Astrocyte (in vitro differentiated cells and primary cell): Measurements from ENCODE around the gene CD63. TPM values are rescaled to one million over a fixed set of nuclear protein-coding genes. Genes with fewer than 3 reads are reported as not detected.
A peak's percentile ranks its signal among the peaks of the same experiment; 100 is the strongest.

Experiments used
- DNase-seq: peaks from one replicate; pipeline ENCODE4 v3.0.0-alpha.2; 2010; ENCODE audit warnings: low read depth
- FAIRE-seq: peaks from 2 replicates; lab custom pipeline; 2011; peaks lifted over from hg19 to GRCh38; lab: Jason Lieb, UNC
- H2AFZ ChIP-seq: 2 replicates; pipeline ENCODE4 v1.6.0; 2012; ENCODE audit warnings: low read depth, low read length, inconsistent platforms
- H3K27ac ChIP-seq: 2 replicates; pipeline ENCODE4 v1.5.1; 2011; ENCODE audit warnings: low read depth, low read length, inconsistent platforms
- H3K27me3 ChIP-seq: 2 replicates; pipeline ENCODE4 v1.6.0; 2011; ENCODE audit warnings: low read length, inconsistent platforms; ENCODE audit not compliant: insufficient read depth
- H3K36me3 ChIP-seq: 2 replicates; pipeline ENCODE4 v1.5.1; 2011; ENCODE audit warnings: low read length, inconsistent platforms; ENCODE audit not compliant: insufficient read depth
- H3K4me1 ChIP-seq: 2 replicates; pipeline ENCODE4 v1.5.1; 2011; ENCODE audit warnings: low read length, inconsistent platforms; ENCODE audit not compliant: insufficient read depth
- H3K4me2 ChIP-seq: 2 replicates; pipeline ENCODE4 v1.6.0; 2012; ENCODE audit warnings: low read length, inconsistent platforms
- H3K4me3 ChIP-seq: 2 replicates; pipeline ENCODE4 v1.5.1; 2011; ENCODE audit warnings: low read depth, mild to moderate bottlenecking, low read length, inconsistent platforms; ENCODE audit not compliant: insufficient read depth
- H3K79me2 ChIP-seq: 2 replicates; pipeline ENCODE4 v1.6.0; 2012; ENCODE audit warnings: mild to moderate bottlenecking, low read length, inconsistent platforms; ENCODE audit not compliant: insufficient read depth
- H3K9ac ChIP-seq: 2 replicates; pipeline ENCODE4 v1.6.0; 2012; ENCODE audit warnings: mild to moderate bottlenecking, low read length, inconsistent platforms
- H3K9me3 ChIP-seq: 2 replicates; pipeline ENCODE4 v1.5.1; 2012; ENCODE audit warnings: low read depth, mild to moderate bottlenecking, low read length, inconsistent platforms; ENCODE audit not compliant: insufficient read depth
- H4K20me1 ChIP-seq: 2 replicates; pipeline ENCODE4 v1.6.0; 2012; ENCODE audit warnings: low read length, inconsistent platforms; ENCODE audit not compliant: insufficient read depth
- H3K27ac Mint-ChIP-seq: one replicate; pipeline ENCODE4 v1.8.0; 2021; ENCODE audit warnings: mild to moderate bottlenecking, mixed read lengths; ENCODE audit not compliant: unreplicated experiment
- H3K27me3 Mint-ChIP-seq: one replicate; pipeline ENCODE4 v1.8.0; 2021; ENCODE audit warnings: low read depth, mixed read lengths; ENCODE audit not compliant: unreplicated experiment
- H3K36me3 Mint-ChIP-seq: one replicate; pipeline ENCODE4 v1.8.0; 2021; ENCODE audit warnings: low read depth, mixed read lengths; ENCODE audit not compliant: unreplicated experiment
- H3K4me1 Mint-ChIP-seq: one replicate; pipeline ENCODE4 v1.8.0; 2021; ENCODE audit warnings: low read depth, mixed read lengths; ENCODE audit not compliant: unreplicated experiment
- H3K4me3 Mint-ChIP-seq: one replicate; pipeline ENCODE4 v1.8.0; 2021; ENCODE audit warnings: mild to moderate bottlenecking, moderate library complexity, mixed read lengths; ENCODE audit not compliant: unreplicated experiment
- H3K9me3 Mint-ChIP-seq: one replicate; pipeline ENCODE4 v1.8.0; 2021; ENCODE audit warnings: mild to moderate bottlenecking, mixed read lengths; ENCODE audit not compliant: unreplicated experiment
- EZH2 ChIP-seq: IDR thresholded peaks from 2 replicates; pipeline ENCODE4 v1.6.1; 2012; ENCODE audit warnings: mild to moderate bottlenecking, low read length, inconsistent platforms; ENCODE audit not compliant: insufficient read depth
- total RNA-seq: library from RNA; stranded (reverse); gene quantifications from 2 replicates; pipeline ENCODE4 v1.2.1, GENCODE V29; 2021
- TF ChIP-seq, protein P1 (sequence below): IDR thresholded peaks from 2 replicates; pipeline ENCODE4 v1.5.1; 2011; ENCODE audit warnings: low read depth, mild to moderate bottlenecking, inconsistent platforms, low read length, moderate library complexity; ENCODE audit not compliant: insufficient read depth

Gene CD63
- total RNA-seq, 1 donor from 2014 or later, result 1,014 TPM

GRCh38 chr12:55711786-55712553, 16.8 kb downstream of the CD63 start:
- Mint-ChIP-seq H3K4me1 (peaks cover 21% of the 10 kb centered on the region), H3K9me3 (no peaks in the 10 kb centered on the region), H3K4me3 (no peak overlapping the region), H3K27me3 (peaks cover 33% of the 10 kb centered on the region), H3K27ac (peak overlapping the region; percentile 13), H3K36me3 (no peaks in the 10 kb centered on the region)
- Histone ChIP-seq H3K9ac (no peak overlapping the region), H4K20me1 (no peaks in the 10 kb centered on the region), H3K27me3 (peaks cover 3% of the 10 kb centered on the region), H2AFZ (no peak overlapping the region), H3K4me2 (no peak overlapping the region), H3K36me3 (no peaks in the 10 kb centered on the region), H3K27ac (no peak overlapping the region), H3K4me1 (peaks cover 33% of the 10 kb centered on the region), H3K79me2 (peaks cover under 1% of the 10 kb centered on the region), H3K4me3 (no peak overlapping the region), H3K9me3 (no peaks in the 10 kb centered on the region)
- DNase-seq (no peak), FAIRE-seq (no peak)
- TF ChIP-seq, protein P1, sequence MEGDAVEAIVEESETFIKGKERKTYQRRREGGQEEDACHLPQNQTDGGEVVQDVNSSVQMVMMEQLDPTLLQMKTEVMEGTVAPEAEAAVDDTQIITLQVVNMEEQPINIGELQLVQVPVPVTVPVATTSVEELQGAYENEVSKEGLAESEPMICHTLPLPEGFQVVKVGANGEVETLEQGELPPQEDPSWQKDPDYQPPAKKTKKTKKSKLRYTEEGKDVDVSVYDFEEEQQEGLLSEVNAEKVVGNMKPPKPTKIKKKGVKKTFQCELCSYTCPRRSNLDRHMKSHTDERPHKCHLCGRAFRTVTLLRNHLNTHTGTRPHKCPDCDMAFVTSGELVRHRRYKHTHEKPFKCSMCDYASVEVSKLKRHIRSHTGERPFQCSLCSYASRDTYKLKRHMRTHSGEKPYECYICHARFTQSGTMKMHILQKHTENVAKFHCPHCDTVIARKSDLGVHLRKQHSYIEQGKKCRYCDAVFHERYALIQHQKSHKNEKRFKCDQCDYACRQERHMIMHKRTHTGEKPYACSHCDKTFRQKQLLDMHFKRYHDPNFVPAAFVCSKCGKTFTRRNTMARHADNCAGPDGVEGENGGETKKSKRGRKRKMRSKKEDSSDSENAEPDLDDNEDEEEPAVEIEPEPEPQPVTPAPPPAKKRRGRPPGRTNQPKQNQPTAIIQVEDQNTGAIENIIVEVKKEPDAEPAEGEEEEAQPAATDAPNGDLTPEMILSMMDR, result no peak
- no peak for TF ChIP-seq EZH2

GRCh38 chr12:55708695-55709233, 20.0 kb downstream of the CD63 start:
- Histone ChIP-seq H3K4me3 (no peak overlapping the region), H3K4me2 (peak overlapping the region; percentile 90), H3K36me3 (no peaks in the 10 kb centered on the region), H2AFZ (peak overlapping the region; percentile 22), H3K27me3 (peaks cover 3% of the 10 kb centered on the region), H3K4me1 (peaks cover 22% of the 10 kb centered on the region), H3K9me3 (no peaks in the 10 kb centered on the region), H3K79me2 (peaks cover 25% of the 10 kb centered on the region), H3K27ac (no peak overlapping the region), H4K20me1 (no peaks in the 10 kb centered on the region), H3K9ac (peak overlapping the region; percentile 21)
- TF ChIP-seq, protein P1, result no peak
- TF ChIP-seq EZH2, result no peak
- peaks cover 22% of the 10 kb centered on the region for H3K4me1 Mint-ChIP-seq
- H3K36me3 Mint-ChIP-seq, result no peaks in the 10 kb centered on the region
- peak overlapping the region; percentile 85 for H3K4me3 Mint-ChIP-seq
- no peaks in the 10 kb centered on the region for H3K9me3 Mint-ChIP-seq
- H3K27me3 Mint-ChIP-seq, result peaks cover 35% of the 10 kb centered on the region
- H3K27ac Mint-ChIP-seq, result peak overlapping the region; percentile 47
- DNase-seq, result no peak
- FAIRE-seq, result no peak
